HG03457 (cell line): ENCODE results near the gene SERINC3.

ENCODE experiments used
- ATAC-seq: cut with Tn5 transposase; IDR thresholded peaks from one replicate; pipeline ENCODE4 v1.9.1; 2021; ENCODE audit warnings: moderate number of reproducible peaks; ENCODE audit not compliant: unreplicated experiment

The SERINC3 gene

GRCh38 chr20:44533928-44534327 lies 12.1 kb upstream of the SERINC3 start:
- ATAC-seq: no peak

GRCh38 chr20:44532981-44533331 lies 11.1 kb upstream of the SERINC3 start:
- no peak for ATAC-seq

GRCh38 chr20:44532259-44532980 lies 10.6 kb upstream of the SERINC3 start:
- ATAC-seq: no peak

- no peak for ATAC-seq
These were observed 6.4 kb upstream of the SERINC3 start for GRCh38 chr20:44528309-44528708.

GRCh38 chr20:44527716-44528199 lies 5.9 kb upstream of the SERINC3 start:
- no peak for ATAC-seq

GRCh38 chr20:44526129-44526528 lies 4.3 kb upstream of the SERINC3 start:
- ATAC-seq: no peak

GRCh38 chr20:44523746-44524145 lies 1.9 kb upstream of the SERINC3 start:
- ATAC-seq: no peak

- ATAC-seq: no peak
These were observed 971 bp upstream of the SERINC3 start for GRCh38 chr20:44522841-44523240.

- no peak for ATAC-seq
These were observed 989 bp downstream of the SERINC3 start for GRCh38 chr20:44520881-44521280.

- no peak for ATAC-seq
These were observed 3.6 kb downstream of the SERINC3 start for GRCh38 chr20:44518248-44518647.

- no peak for ATAC-seq
These were observed 4.4 kb downstream of the SERINC3 start for GRCh38 chr20:44517454-44517853.

GRCh38 chr20:44516491-44516890 lies 5.4 kb downstream of the SERINC3 start:
- ATAC-seq: no peak

- no peak for ATAC-seq
These were observed 8.0 kb downstream of the SERINC3 start for GRCh38 chr20:44513871-44514270.

- no peak for ATAC-seq
These were observed 12.1 kb downstream of the SERINC3 start for GRCh38 chr20:44509762-44510161.

- no peak for ATAC-seq
These were observed 17.2 kb downstream of the SERINC3 start for GRCh38 chr20:44504402-44505307.

GRCh38 chr20:44502968-44503367 lies 18.9 kb downstream of the SERINC3 start:
- no peak for ATAC-seq

- ATAC-seq: no peak
These were observed 20.4 kb downstream of the SERINC3 start for GRCh38 chr20:44501448-44501847.

GRCh38 chr20:44500221-44500620 lies 21.6 kb downstream of the SERINC3 start:
- no peak for ATAC-seq

GRCh38 chr20:44497761-44498160 lies 24.1 kb downstream of the SERINC3 start:
- no peak for ATAC-seq

- no peak for ATAC-seq
These were observed 24.9 kb downstream of the SERINC3 start for GRCh38 chr20:44496976-44497375.

GRCh38 chr20:44495802-44496481 lies 25.9 kb downstream of the SERINC3 start:
- ATAC-seq: no peak
